Fibroblast of gingiva (primary cell): ENCODE data around the gene HDAC4.

Experiments used
- DNase-seq: peaks from one replicate; pipeline ENCODE4 v3.0.0-alpha.2; 2011; ENCODE audit warnings: low read depth

HDAC4 gene

GRCh38 chr2:239397931-239398471 is 2.8 kb downstream of the HDAC4 start:
- peak; percentile 20 for DNase-seq

- no peak for DNase-seq
Measured at GRCh38 chr2:239396881-239397681, 3.7 kb downstream of the HDAC4 start.

- no peak for DNase-seq
Measured at GRCh38 chr2:239395524-239395923, 5.3 kb downstream of the HDAC4 start.

- DNase-seq, result no peak
Measured at GRCh38 chr2:239394978-239395377, 5.8 kb downstream of the HDAC4 start.

- no peak for DNase-seq
Measured at GRCh38 chr2:239394346-239394945, 6.4 kb downstream of the HDAC4 start.

GRCh38 chr2:239393941-239394340 is 6.9 kb downstream of the HDAC4 start:
- DNase-seq, result no peak

GRCh38 chr2:239393388-239393940 is 7.4 kb downstream of the HDAC4 start:
- DNase-seq, result no peak

GRCh38 chr2:239392688-239393387 is 8.0 kb downstream of the HDAC4 start:
- DNase-seq, result no peak

- DNase-seq, result no peak
Measured at GRCh38 chr2:239392072-239392357, 8.8 kb downstream of the HDAC4 start.

GRCh38 chr2:239391286-239392071 is 9.3 kb downstream of the HDAC4 start:
- DNase-seq, result no peak

- DNase-seq, result no peak
Measured at GRCh38 chr2:239390546-239391285, 10.1 kb downstream of the HDAC4 start.

GRCh38 chr2:239389414-239390329 is 11.1 kb downstream of the HDAC4 start:
- no peak for DNase-seq

- DNase-seq, result no peak
Measured at GRCh38 chr2:239388236-239389151, 12.3 kb downstream of the HDAC4 start.

- no peak for DNase-seq
Measured at GRCh38 chr2:239387811-239388210, 13.0 kb downstream of the HDAC4 start.

GRCh38 chr2:239386872-239387445 is 13.9 kb downstream of the HDAC4 start:
- no peak for DNase-seq

- no peak for DNase-seq
Measured at GRCh38 chr2:239386001-239386670, 14.7 kb downstream of the HDAC4 start.

GRCh38 chr2:239385096-239386000 is 15.5 kb downstream of the HDAC4 start:
- DNase-seq, result no peak
